Fibroblast of peridontal ligament (primary cell): ENCODE measurements around the gene SLC7A4.

Experiments
- DNase-seq: peaks from one replicate; pipeline ENCODE4 v3.0.0-alpha.2; 2010; ENCODE audit errors: extremely low read depth

SLC7A4 gene

GRCh38 chr22:20997536-20998257 is 34.7 kb downstream of the SLC7A4 start:
- DNase-seq: no peak

- DNase-seq: no peak
These were observed 35.5 kb downstream of the SLC7A4 start for GRCh38 chr22:20996598-20997535.

- no peak for DNase-seq
These were observed 36.3 kb downstream of the SLC7A4 start for GRCh38 chr22:20996031-20996410.

GRCh38 chr22:20995329-20996030 is 36.9 kb downstream of the SLC7A4 start:
- DNase-seq: no peak

GRCh38 chr22:20994902-20995241 is 37.5 kb downstream of the SLC7A4 start:
- no peak for DNase-seq

GRCh38 chr22:20994128-20994901 is 38.0 kb downstream of the SLC7A4 start:
- DNase-seq: no peak

GRCh38 chr22:20993304-20994127 is 38.8 kb downstream of the SLC7A4 start:
- no peak for DNase-seq

- DNase-seq: no peak
These were observed 39.7 kb downstream of the SLC7A4 start for GRCh38 chr22:20992456-20993303.

- DNase-seq: no peak
These were observed 40.3 kb downstream of the SLC7A4 start for GRCh38 chr22:20992056-20992442.

- no peak for DNase-seq
These were observed 40.9 kb downstream of the SLC7A4 start for GRCh38 chr22:20991252-20992055.

- DNase-seq: no peak
These were observed 41.9 kb downstream of the SLC7A4 start for GRCh38 chr22:20990184-20991180.

GRCh38 chr22:20989323-20990138 is 42.8 kb downstream of the SLC7A4 start:
- DNase-seq: peak; percentile 23

- DNase-seq: no peak
These were observed 43.6 kb downstream of the SLC7A4 start for GRCh38 chr22:20988573-20989322.

GRCh38 chr22:20987375-20987774 is 45.0 kb downstream of the SLC7A4 start:
- DNase-seq: no peak

GRCh38 chr22:20986365-20986764 is 46.0 kb downstream of the SLC7A4 start:
- DNase-seq: no peak

GRCh38 chr22:20985720-20986119 is 46.6 kb downstream of the SLC7A4 start:
- DNase-seq: no peak
